HUES48 (cell line): ENCODE results near the gene MYO10.
"Not testable (repeated sequence)": the region's sequence is repeated elsewhere in the genome, so short reads cannot be mapped to it uniquely, and the experiment has no call there.

Experiments
- H3K27ac ChIP-seq: one replicate; pipeline ENCODE4 v1.7.0; 2013; ENCODE audit warnings: low read depth, low read length, inconsistent platforms
- H3K27me3 ChIP-seq: 2 replicates; pipeline ENCODE4 v1.6.1; 2013; ENCODE audit warnings: mild to moderate bottlenecking, low read length; ENCODE audit not compliant: control insufficient read depth, insufficient read depth
- H3K36me3 ChIP-seq: 2 replicates; pipeline ENCODE4 v1.6.1; 2013; ENCODE audit warnings: low read length; ENCODE audit not compliant: control insufficient read depth, insufficient read depth
- H3K4me1 ChIP-seq: 2 replicates; pipeline ENCODE4 v1.6.1; 2013; ENCODE audit warnings: mild to moderate bottlenecking, low read length; ENCODE audit not compliant: control insufficient read depth, insufficient read depth
- H3K4me3 ChIP-seq: 2 replicates; pipeline ENCODE4 v1.5.1; 2013; ENCODE audit warnings: mild to moderate bottlenecking, low read depth, low read length
- H3K9ac ChIP-seq: 2 replicates; pipeline ENCODE4 v1.6.1; 2013; ENCODE audit warnings: mild to moderate bottlenecking, low read depth, low read length, moderate library complexity
- H3K9me3 ChIP-seq: 2 replicates; pipeline ENCODE4 v1.6.1; 2013; ENCODE audit warnings: low read length; ENCODE audit not compliant: control insufficient read depth, insufficient read depth

Gene MYO10

DNA sequence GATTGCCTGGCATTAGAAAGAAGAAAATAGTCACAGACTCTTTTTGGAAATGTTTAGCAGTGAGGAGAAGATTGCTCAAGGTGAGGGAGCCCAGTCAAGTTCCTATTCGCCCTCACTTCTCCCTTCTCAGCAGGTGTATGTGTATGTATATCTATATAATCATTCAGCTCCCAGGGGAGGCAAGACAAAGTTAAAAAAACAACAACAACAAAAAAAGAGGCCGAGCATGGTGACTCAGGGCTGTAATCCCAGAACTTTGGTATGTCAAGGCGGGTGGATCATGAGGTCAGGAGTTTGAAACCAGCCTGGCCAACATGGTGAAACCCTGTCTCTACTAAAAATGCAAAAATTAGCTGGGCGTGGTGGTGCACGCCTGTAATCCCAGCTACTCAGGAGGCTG lies 197.7 kb downstream of the MYO10 start:
- peak overlapping the region; percentile 88 for H3K27ac ChIP-seq
- H3K9ac ChIP-seq, result peak overlapping the region; percentile 43; the same call in 1 of the 2 replicates
- H3K9me3 ChIP-seq, H3K27me3 ChIP-seq: not testable (repeated sequence)
- H3K4me3 ChIP-seq, result peak overlapping the region; percentile 66
- peaks cover 53% of the 10 kb centered on the region for H3K4me1 ChIP-seq
- peaks cover 11% of the 10 kb centered on the region for H3K36me3 ChIP-seq

DNA sequence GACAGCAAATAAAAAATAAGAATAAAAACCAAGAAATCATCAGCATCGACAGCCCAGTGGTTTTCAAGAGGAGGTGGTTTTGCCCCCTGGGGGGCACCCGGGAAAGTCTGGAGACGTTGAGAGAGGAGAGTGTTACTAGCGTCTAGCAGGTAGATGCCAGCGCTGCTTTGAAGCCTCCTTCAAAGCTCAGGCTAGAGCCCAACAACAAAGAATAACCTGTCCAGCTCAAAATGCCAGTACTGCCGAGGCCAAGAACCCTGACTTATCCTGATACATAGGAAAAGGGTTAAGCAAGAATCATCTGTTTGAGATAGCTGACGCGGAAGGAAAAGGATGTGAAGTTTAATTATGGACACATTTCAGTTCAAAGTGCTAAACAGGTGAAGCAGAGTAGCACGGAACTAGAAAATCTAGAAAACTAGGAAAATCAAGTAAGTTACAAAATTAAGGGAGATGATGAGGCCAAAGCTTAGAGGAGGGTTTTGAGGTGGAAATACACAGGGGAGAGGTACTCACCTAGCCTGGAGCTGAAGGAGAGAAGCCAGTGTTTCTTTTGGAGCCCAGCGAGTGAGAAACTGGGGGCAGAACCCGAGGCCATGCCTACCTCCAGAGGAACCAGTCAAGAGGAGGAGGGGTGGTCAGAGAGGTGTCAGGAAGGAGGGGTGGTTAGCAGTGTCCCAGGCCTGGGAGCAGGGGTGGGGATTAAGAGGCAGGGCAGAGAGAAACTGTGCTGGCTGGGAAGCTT lies 198.3 kb downstream of the MYO10 start:
- peaks cover 17% of the 10 kb centered on the region for H3K36me3 ChIP-seq
- H3K4me3 ChIP-seq, result peak overlapping the region; percentile 66
- H3K9ac ChIP-seq, result peak overlapping the region; percentile 43
- H3K4me1 ChIP-seq, result peaks cover 52% of the 10 kb centered on the region
- H3K9me3 ChIP-seq, result no peaks in the 10 kb centered on the region
- peak overlapping the region; percentile 88 for H3K27ac ChIP-seq
- H3K27me3 ChIP-seq, result no peaks in the 10 kb centered on the region

DNA sequence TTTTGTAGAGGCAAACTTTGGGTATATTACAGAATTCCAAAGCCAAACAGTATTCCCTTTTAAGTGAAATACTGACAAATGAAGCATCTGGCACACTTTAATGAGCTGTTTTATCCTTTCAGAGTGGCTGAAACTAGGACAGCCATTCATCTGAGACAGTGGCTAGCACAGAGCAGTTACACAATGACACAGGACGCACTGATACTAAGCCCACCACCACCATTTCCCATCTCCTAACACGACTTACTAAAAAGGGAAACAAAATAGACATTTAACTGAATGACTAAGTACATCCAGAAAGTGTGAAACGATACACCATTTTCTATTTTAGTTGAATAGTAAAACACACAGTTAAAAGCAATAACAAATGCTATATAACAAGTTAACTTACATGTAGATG lies 198.9 kb downstream of the MYO10 start:
- H3K9me3 ChIP-seq, result no peaks in the 10 kb centered on the region
- H3K36me3 ChIP-seq, result peaks cover 17% of the 10 kb centered on the region
- H3K4me3 ChIP-seq, result peak overlapping the region; percentile 66
- H3K4me1 ChIP-seq, result peaks cover 47% of the 10 kb centered on the region
- peak overlapping the region; percentile 83 for H3K9ac ChIP-seq
- H3K27me3 ChIP-seq, result no peaks in the 10 kb centered on the region
- H3K27ac ChIP-seq, result peak overlapping the region; percentile 88

DNA sequence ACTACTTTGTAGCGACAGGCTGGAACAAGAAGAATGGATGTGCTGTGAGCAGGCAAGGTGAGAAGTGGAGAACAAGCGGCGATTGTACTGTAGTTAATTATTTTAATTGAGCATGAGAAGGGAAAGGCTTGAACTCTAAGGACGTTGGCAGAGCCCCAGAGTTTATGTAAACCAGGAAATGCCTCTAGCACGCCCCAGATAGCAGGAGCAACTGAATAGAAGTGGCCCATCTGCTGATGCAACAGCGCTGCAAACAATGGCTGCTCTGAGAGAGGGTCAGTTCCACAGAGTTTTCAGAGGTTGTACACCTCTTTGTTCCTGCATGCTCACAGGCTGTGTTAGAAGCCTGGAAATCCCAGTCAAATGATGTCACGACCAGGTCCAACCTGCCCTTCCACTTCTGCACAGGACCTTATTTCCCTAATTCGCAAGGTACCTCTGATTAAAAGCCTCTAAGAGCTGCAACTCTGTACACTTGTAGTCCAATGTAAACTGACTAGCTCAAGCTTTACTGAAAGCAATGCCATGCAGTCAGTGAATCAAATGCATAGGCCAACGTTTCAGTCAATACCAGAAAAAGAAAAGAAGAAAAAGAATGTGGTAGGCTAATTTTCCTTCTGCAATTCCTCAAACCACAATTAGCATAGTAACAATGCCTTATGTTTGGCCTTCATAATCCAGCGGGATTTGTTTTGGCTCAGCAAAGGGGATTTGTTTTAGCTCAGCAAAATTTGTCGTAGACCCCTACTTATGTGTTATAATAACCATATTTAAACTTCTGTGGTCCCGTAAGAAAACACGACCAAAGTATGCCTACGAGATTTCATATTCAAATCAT lies 199.7 kb downstream of the MYO10 start:
- Histone ChIP-seq H3K27ac (peak overlapping the region; percentile 88), H3K27me3 (no peaks in the 10 kb centered on the region), H3K9ac (peak overlapping the region; percentile 83), H3K9me3 (no peaks in the 10 kb centered on the region), H3K4me1 (peaks cover 44% of the 10 kb centered on the region), H3K4me3 (peak overlapping the region; percentile 66), H3K36me3 (peaks cover 24% of the 10 kb centered on the region)

DNA sequence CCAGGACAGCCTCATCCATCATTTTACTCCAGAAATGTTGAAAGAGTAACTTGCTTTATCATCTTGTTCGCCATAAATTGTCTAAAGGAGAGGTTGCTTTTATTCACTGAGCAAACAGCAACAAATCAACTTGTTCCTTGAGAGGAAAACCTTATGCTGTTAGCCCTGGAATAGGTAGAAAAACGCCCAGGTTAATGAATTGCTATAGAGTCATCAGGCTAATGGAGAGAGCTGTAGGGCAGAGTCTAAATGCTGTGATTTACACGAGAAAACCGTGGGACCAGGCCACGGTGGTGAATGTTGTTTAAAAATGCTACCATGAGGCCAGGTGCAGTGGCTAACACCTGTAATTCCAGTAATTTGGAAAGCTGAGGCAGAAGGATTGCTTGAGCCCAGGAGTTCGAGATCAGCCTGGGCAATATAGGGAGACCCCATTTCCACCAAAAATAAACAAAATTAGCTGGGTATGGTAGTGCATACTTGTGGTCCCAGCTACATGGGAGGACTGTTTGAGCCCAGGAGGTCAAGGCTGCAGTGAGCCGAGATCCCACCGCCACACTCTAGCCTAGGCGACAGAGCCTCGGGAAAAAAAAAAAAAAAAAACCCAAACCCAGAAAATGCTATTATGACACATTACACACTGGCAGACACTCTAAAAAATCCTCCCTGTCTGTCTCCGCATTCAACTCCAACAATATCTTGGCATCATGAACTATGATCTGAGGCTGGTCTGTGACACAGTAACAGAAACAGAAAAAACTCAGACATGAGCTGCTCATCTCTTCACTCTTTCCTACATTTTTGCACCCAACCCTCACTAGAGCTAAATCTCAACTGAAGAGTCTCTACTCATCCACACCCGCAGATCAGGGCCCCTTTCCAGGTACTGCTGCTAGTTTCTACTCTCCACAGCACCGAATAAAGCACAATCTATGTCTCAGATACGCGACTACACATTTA lies 200.7 kb downstream of the MYO10 start:
- H3K27me3 ChIP-seq, result no peaks in the 10 kb centered on the region
- H3K4me1 ChIP-seq, result peaks cover 44% of the 10 kb centered on the region
- no peaks in the 10 kb centered on the region for H3K9me3 ChIP-seq
- peak overlapping the region; percentile 88 for H3K27ac ChIP-seq
- H3K4me3 ChIP-seq, result peak overlapping the region; percentile 66
- peak overlapping the region; percentile 83 for H3K9ac ChIP-seq
- peaks cover 31% of the 10 kb centered on the region for H3K36me3 ChIP-seq

DNA sequence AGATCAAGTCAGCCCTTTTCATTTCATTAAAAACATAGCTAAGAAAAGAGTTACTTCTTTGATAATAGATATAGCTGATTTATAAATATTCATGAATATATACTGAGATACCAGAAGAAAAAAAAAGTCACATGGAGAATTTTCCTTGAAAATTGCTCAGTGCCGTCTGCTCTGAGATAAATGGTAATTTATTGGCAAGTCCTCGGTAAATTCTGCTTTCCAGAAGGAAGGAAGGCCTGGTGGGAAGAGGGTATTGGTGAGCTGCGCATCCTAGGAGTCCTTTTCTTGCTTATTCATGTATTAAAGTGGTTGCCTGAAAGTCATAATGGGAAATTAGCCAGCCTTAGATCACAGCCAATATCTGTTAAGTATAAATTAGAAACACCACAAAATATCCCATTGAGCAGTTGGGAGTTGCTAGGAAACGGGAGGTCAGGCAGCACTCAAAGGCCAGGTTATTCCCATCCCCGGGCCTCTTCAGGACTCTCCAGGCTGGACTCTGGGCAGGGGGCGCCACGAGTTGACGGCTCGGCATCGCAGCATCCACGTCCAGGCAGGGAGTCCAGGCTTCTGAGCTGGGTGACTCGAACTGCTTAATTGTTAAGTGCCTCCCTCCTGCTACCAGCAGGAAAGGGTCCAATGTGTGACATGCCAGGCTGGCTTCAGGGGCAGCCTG lies 202.6 kb downstream of the MYO10 start:
- Histone ChIP-seq H3K27ac (peak overlapping the region; percentile 31), H3K36me3 (peaks cover 38% of the 10 kb centered on the region), H3K9ac (no peak overlapping the region), H3K9me3 (no peaks in the 10 kb centered on the region), H3K4me1 (peaks cover 43% of the 10 kb centered on the region), H3K4me3 (no peak overlapping the region), H3K27me3 (no peaks in the 10 kb centered on the region)

DNA sequence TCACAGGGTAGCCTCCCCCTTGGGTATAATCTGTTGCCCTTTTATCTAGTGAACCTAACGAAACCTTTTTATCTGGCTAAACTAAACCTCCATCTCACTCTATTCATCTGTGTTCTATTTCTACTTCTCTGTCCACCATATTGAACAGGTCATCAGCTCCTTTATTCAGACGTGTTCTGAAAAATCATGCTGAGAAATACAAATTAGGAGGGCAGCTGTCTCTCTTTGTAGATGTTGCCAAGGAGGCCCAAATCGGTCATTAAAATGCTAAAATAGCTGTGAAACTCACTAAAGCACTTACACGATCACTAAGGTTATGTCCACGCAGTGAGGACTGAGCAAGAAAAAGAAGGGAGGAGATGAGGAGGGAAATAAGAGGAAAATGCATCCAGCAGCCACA lies 203.7 kb downstream of the MYO10 start:
- Histone ChIP-seq H3K9me3 (no peaks in the 10 kb centered on the region), H3K27ac (no peak overlapping the region), H3K9ac (no peak overlapping the region), H3K27me3 (no peaks in the 10 kb centered on the region), H3K36me3 (peaks cover 38% of the 10 kb centered on the region), H3K4me3 (no peak overlapping the region), H3K4me1 (peaks cover 54% of the 10 kb centered on the region)

DNA sequence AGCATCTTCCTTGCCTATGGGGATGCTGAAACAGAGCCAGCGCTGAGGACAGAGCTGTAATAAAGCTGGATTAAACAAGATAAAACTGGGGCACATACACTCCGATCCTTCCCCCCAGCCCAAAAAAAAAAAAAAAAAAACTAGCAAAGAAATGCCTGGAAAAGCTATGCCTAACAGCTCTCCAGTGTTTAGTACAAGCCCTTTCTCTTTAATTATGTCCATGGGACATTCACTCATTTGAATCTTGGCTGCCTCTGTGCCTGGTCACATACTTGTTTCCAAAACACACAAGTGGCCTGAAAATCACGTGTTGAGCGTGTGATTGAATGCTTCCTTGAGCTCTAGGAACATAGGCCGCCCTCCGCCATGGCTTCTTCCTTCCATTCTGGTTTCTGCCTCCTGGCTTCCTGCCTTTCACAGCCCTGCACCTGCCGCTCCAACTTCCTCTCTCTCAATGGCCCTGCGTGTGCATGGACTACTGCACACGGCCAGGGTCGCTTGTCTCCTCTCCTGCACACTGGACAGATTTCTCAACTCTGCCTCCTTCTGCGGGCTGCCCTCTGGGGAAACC lies 208.2 kb downstream of the MYO10 start:
- H3K36me3 ChIP-seq, result peaks cover 25% of the 10 kb centered on the region
- no peak overlapping the region for H3K4me3 ChIP-seq
- H3K27me3 ChIP-seq, result no peaks in the 10 kb centered on the region
- no peak overlapping the region for H3K9ac ChIP-seq
- H3K27ac ChIP-seq, result peak overlapping the region; percentile 55
- H3K9me3 ChIP-seq, result no peaks in the 10 kb centered on the region
- H3K4me1 ChIP-seq, result peaks cover 36% of the 10 kb centered on the region

DNA sequence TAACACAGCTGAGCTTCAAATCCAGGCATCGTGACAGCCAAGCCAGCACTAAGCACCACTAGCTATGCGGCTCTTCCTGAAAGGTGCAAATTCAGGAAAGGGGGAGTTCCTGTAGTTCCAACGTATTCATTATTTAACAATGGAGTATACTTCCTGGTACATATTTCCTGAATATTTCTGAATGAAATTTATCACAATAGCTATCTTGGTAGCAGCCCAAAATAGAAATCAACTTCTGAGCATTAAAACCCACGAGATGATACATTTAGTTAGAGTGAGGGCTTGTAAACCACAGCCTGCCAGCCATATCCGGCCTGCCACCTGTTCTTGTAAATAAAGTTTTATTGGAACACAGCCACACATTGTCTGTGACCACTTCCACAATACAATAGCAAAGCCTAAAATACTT lies 209.5 kb downstream of the MYO10 start:
- peaks cover 20% of the 10 kb centered on the region for H3K36me3 ChIP-seq
- H3K27me3 ChIP-seq, result no peaks in the 10 kb centered on the region
- H3K27ac ChIP-seq, result no peak overlapping the region
- H3K4me1 ChIP-seq, result peaks cover 45% of the 10 kb centered on the region
- H3K4me3 ChIP-seq, result no peak overlapping the region
- H3K9ac ChIP-seq, result no peak overlapping the region
- no peaks in the 10 kb centered on the region for H3K9me3 ChIP-seq

DNA sequence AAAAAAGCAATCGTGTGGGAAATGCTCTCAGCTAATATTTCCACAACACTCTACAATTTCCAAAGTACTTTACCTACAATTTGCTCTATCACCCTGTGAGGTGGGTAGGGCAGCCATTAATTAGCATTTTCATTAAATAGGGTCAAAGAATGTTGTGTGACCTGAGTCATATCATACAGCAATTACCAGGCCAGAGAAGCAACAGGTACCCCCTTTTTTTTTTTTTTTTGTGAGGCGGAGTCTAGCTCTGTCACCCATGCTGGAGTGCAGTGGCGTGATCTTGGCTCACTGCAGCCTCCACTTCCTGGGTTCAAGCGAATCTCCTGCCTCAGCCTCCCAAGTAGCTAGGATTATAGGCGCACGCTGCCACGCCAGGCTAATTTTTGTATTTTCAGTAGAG lies 210.5 kb downstream of the MYO10 start:
- Histone ChIP-seq H3K36me3 (peaks cover 13% of the 10 kb centered on the region; the same call in 1 of the 2 replicates), H3K4me1 (peaks cover 55% of the 10 kb centered on the region), H3K4me3 (no peak overlapping the region), H3K27me3 (no peaks in the 10 kb centered on the region), H3K9ac (no peak overlapping the region), H3K9me3 (no peaks in the 10 kb centered on the region), H3K27ac (no peak overlapping the region)
